ENCODE measurements around the gene MRPS35. TPM values are rescaled to one million over a fixed set of nuclear protein-coding genes. Genes with fewer than 3 reads are reported as not detected.

The MRPS35 gene
- total RNA-seq, 2 donors from 2014 or later = 41.5 to 56.0 TPM

DNA sequence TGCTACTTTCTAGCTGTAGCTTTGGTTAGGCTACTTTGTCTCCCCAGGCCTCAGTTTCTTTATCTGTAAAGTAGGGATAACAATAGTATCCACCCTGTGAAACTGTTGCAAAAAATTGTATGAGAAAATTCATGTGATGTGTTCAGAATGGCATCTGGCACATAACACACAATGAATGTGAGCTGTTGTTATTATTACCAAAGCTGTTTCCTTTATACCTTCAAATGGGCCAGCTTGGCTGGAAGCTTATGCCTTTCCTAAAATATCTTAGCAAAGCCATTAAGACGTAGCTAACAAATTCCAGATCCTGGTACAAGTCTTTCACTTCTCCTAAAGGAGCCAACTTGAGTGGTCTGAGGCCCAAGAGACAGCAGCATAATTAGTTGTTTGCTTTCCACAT is 94.6 kb downstream of the MRPS35 start:
- Histone ChIP-seq H3K4me3 (no peak overlapping the region), H3K36me3 (no peaks in the 10 kb centered on the region), H3K4me1 (no peaks in the 10 kb centered on the region), H3K27ac (no peak overlapping the region), H3K27me3 (no peaks in the 10 kb centered on the region), H3K9me3 (no peaks in the 10 kb centered on the region)
- DNase-seq (ENCODE audit: low spot score) = no peak
- TF ChIP-seq, protein P1, sequence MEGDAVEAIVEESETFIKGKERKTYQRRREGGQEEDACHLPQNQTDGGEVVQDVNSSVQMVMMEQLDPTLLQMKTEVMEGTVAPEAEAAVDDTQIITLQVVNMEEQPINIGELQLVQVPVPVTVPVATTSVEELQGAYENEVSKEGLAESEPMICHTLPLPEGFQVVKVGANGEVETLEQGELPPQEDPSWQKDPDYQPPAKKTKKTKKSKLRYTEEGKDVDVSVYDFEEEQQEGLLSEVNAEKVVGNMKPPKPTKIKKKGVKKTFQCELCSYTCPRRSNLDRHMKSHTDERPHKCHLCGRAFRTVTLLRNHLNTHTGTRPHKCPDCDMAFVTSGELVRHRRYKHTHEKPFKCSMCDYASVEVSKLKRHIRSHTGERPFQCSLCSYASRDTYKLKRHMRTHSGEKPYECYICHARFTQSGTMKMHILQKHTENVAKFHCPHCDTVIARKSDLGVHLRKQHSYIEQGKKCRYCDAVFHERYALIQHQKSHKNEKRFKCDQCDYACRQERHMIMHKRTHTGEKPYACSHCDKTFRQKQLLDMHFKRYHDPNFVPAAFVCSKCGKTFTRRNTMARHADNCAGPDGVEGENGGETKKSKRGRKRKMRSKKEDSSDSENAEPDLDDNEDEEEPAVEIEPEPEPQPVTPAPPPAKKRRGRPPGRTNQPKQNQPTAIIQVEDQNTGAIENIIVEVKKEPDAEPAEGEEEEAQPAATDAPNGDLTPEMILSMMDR (IDR thresholded peaks at IDR 0.05) = no peak

Other genes starting within 250 kb of the MRPS35 start
- gene PPFIBP1, start 186.6 kb upstream of the MRPS35 start, total RNA-seq = 10 to 100 TPM; 65.2 to 66.0 TPM
- 1 to 10 TPM; 1.4 to 3.1 TPM for gene REP15, start 14.4 kb upstream of the MRPS35 start, total RNA-seq
- gene KLHL42, start 69.4 kb downstream of the MRPS35 start, total RNA-seq = 10 to 100 TPM in 1 of 2 donors, 1 to 10 TPM in 1; 6.7 to 11.4 TPM
- not detected for gene MANSC4, start 69.4 kb downstream of the MRPS35 start, total RNA-seq